Choroid plexus epithelial cell (primary cell): ENCODE results near the gene SUN2.

Experiments used
- DNase-seq: peaks from one replicate; pipeline ENCODE4 v3.0.0-alpha.2; 2010; ENCODE audit warnings: low read depth
- H3K4me3 ChIP-seq: 2 replicates; pipeline ENCODE4 v1.5.1; 2011; ENCODE audit warnings: low read depth, mild to moderate bottlenecking, control low read depth, low read length, moderate library complexity
- TF ChIP-seq, protein P1 (sequence below): conservative IDR thresholded peaks from 2 replicates; pipeline ENCODE4 v1.5.1; 2011; ENCODE audit warnings: low read depth, mild to moderate bottlenecking, control low read depth, inconsistent platforms, low read length, moderate library complexity

The SUN2 gene

GRCh38 chr22:38697425-38698089 is 58.2 kb downstream of the SUN2 start:
- H3K4me3 ChIP-seq = peak overlapping the region; percentile 82
- DNase-seq = peak; percentile 83
- TF ChIP-seq, protein P1, sequence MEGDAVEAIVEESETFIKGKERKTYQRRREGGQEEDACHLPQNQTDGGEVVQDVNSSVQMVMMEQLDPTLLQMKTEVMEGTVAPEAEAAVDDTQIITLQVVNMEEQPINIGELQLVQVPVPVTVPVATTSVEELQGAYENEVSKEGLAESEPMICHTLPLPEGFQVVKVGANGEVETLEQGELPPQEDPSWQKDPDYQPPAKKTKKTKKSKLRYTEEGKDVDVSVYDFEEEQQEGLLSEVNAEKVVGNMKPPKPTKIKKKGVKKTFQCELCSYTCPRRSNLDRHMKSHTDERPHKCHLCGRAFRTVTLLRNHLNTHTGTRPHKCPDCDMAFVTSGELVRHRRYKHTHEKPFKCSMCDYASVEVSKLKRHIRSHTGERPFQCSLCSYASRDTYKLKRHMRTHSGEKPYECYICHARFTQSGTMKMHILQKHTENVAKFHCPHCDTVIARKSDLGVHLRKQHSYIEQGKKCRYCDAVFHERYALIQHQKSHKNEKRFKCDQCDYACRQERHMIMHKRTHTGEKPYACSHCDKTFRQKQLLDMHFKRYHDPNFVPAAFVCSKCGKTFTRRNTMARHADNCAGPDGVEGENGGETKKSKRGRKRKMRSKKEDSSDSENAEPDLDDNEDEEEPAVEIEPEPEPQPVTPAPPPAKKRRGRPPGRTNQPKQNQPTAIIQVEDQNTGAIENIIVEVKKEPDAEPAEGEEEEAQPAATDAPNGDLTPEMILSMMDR = no peak

GRCh38 chr22:38696606-38697424 is 59.0 kb downstream of the SUN2 start:
- TF ChIP-seq, protein P1 = no peak
- peak overlapping the region; percentile 82 for H3K4me3 ChIP-seq
- peak; percentile 87 for DNase-seq

GRCh38 chr22:38694940-38695339 is 60.9 kb downstream of the SUN2 start:
- peak; percentile 37 for DNase-seq
- TF ChIP-seq, protein P1 = no peak
- H3K4me3 ChIP-seq = no peak overlapping the region

GRCh38 chr22:38694049-38694448 is 61.7 kb downstream of the SUN2 start:
- TF ChIP-seq, protein P1 = no peak

DNA sequence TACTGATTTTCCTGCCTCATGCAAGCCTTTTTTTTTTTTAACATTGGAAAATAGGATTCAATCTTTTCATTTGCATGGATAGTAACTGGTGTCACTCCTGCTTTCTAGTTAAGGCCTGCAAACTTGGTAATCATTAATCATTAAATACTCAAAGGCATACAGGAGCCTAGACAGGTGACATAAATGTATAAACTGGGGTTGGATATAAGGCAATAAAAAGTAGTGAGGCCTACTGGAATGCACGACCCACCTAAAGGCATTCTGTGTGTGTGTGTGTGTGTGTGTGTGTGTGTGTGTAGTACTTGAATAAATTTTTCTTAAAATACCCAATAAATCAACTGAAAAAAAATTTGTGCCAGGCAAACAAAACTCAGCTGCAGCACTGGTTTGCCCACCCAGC is 66.1 kb downstream of the SUN2 start:
- TF ChIP-seq, protein P1 = no peak
- no peak overlapping the region for H3K4me3 ChIP-seq
- no peak for DNase-seq

More at GRCh38 chr22:38694049-38694448, 61.7 kb downstream of the SUN2 start:
- no peak overlapping the region for H3K4me3 ChIP-seq
- no peak for DNase-seq

DNA sequence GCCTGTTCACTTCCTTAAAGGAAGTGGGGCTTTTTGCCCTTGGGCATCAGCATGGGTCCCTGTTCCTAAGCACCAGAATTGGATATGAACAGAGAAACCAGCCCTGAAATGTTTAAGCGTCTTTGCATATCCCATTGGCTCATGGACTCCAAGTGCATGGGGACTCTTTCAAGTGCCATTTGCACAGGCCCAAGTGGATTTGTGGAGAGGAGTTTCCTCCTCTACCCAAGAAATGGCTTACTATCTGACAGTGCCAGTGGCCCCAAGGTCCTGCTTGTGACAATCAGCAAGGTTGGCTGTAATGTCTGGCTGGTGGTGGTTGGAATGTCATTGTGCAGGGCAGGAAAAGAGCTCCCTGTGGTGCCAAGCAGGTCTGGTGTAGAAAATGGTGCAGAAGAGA is 70.0 kb downstream of the SUN2 start:
- H3K4me3 ChIP-seq = no peak overlapping the region
- DNase-seq = no peak
- TF ChIP-seq, protein P1 = no peak
